HG03558 (cell line): ENCODE results near the gene ONECUT3.
"Not testable (repeated sequence)": the region's sequence is repeated elsewhere in the genome, so short reads cannot be mapped to it uniquely, and the experiment has no call there.

Experiments
- ATAC-seq: cut with Tn5 transposase; IDR thresholded peaks from one replicate; pipeline ENCODE4 v1.9.1; 2021; ENCODE audit warnings: moderate number of reproducible peaks; ENCODE audit not compliant: unreplicated experiment; ENCODE audit errors: extremely low read depth

The ONECUT3 gene

DNA sequence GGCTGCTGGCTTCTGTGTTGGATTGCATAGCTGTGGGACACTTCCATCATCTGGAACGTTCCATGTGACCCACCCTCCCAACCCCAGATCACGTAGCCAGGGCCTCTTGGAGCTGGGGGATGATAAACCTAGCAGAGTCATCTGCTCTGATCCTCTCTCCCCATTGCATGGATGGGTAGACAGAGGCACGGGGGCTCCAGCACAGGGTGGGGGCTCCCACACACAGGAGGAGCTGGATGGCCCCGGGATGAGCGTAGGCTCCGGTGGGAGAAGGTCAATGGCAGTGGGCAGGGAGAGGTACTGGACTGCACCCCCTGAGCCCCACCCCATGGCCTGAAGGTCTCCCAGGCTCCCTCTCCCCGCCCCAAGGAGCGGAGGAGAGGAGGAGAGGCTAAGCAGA is 33.4 kb downstream of the ONECUT3 start:
- no peak for ATAC-seq

DNA sequence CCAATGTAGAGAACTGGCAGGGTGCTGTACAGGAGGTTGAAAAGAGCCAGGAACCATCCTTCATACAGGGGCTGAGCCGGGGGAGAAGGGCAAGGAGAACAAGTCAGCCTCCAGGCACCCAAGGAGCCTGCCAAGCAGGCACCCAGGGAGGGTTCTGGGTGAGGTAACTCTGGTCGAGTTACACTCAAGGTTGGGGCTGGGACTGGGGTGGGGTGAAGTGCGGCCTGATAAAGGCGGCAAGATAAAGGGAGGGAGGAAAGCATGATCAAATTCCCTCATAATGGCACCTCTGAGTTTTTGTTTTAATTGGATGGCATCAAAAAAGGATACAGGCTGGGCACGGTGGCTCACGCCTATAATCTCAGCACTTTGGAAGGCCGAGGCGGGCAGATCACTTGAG is 33.8 kb downstream of the ONECUT3 start:
- no peak for ATAC-seq

DNA sequence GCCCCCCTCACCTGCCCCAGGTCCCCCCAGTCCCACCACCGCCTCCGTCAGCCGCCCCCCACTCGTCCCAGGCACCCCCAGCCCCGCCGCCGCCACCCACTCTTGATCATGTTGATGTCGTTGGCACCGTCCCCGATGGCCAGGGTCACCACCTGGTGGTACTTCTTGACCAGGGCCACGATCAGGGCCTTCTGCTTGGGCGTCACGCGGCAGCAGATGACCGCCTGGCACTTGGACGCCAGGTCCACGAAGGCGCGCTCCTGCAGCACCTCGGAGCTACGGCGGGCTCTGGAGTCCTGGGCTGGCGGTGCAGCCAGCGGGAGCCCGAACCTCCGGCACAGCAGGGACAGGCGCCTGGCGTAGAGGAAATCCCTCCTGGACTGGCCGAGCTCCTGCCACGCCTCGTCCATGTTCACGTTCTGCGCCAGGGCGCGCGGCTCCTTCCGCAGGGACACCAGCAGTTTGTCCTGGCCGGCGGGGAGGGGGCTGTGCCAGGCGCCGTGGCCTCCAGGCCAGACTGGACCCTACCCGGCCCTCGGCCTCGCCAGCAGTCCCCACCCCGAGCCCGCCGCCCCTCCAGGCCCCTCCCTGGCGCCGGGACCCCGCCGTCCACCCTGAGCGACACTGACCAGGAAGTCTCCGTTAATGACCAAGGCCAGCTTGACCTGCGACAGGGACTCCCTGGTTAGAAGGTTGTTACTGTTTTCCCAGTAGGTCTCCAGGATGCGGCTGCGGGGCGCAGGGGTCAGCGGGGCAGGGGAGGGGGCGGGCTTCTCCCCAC is 36.1 kb downstream of the ONECUT3 start:
- ATAC-seq = no peak

DNA sequence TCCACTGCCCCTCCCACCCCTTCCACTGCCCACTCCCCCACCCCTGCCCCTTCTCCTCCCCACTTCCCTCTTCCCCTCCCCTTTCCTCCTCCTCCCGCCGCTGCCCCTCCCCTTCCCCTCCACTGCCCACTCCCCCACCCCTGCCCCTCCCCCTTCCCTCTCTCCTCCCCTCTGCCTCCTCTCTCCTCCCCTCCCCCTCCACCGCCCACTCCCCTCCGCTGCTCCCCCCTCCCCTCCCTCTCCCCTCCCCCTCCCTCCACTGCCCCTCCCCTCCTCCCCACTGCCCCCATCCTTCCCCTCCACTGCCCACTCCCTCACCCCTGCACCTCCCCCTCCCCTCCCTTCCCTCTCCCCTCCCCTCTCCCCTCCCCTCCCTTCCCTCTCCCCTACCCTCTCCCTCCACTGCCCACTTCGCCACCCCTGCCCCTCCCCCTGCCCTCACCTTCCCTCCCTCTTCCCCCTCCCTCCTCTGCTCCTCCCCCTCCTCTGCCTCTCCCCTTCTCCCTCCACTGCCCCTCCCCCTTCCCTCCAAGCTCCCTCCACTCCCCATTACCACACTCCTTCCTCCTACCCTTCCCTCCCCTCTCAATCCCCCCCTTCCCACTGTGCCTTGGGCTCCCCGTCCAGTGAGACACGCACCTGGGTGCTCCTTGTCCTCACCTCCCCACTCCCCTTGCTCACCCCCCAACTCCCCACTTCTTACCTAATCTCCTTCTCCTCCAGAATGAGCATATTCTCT is 36.9 kb downstream of the ONECUT3 start:
- ATAC-seq = no peak

DNA sequence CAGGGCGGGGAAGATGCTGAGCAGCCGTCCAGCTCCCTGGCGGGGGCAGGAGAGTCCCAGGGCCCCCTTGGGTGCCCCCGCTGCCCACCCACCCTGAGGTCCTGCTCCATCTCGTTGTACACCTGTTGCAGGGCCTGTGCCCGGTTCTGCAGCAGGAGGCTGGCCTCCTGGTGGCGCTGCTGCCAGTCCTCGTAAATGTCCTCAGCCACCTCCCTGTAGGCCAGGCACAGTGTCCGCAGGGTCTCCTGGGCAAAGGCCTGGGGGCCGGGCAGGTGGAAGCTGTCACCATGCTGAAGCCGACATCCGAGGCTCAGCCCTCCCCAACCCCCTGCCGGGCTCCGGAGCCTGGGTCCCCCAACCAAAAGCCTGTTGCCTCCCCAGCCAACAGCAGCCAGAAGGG is 38.6 kb downstream of the ONECUT3 start:
- ATAC-seq = no peak

DNA sequence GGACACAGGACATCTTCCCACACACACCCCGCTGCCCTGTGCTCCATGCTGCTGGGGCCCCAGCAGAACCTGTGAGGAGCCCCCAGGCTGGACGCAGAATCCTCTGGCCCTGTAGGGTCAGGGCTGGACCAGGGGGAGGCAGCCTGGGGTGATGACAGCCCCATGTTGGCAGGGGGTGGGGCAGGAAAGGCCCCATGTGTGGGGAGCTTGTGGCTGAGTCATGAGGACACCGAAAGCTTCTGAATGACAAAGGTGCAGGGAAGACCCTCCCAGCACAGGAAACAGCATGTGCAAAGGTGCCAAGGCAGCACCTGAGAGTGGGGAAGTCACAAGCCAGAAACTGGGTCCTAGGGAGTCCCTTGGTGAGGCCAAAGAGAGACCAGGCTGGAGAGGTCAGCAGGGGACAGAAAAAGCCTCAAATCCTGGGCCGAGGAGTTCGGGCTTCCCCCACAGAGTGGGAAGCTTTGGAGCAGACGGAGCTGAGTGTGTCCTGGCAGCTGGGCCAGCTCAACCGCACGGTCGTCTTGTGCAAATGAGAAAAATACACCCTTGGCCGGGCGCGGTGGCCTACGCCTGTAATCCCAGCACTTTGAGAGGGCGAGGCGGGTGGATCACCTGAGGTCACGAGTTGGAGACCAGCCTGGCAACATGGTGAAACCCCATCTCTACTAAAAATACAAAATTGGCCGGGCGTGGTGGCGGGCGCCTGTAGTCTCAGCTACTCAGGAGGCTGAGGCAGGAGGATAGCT is 41.3 kb downstream of the ONECUT3 start:
- no peak for ATAC-seq

DNA sequence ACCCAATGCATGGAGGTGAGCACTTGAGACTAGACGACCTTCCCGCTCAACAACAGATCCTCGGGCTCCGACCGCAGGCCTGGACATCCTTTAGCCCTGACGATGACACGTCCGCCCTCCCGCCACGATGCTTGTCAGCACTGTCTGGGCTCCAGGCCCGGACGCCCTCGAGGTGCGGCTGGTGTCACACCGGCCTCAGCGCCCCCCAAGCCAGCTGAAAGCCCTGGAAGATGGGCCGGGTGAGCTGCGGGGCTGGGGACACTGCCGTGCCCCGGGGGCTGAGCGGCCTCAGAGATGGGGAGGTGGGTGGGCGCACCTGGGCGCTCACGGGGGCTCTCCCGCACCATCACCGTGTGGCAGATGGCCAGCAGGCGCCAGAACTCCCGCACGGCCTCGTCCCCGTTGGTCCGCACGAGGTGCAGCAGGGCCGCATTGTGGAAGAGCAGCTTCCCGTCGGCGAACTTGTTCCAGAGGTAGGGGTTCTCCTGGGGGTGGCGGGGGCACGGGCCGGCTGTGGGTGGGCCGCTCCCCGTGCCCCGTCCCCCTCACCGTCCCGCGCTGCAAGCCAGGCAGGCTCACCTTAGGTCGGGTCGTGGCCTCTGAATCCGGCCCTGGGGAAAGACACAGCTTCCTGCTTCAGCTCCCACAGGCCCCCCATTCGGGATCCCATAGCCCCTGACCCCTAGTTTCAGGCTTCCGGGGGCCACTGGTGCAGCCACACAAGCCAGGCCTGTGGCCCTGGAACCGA is 43.3 kb downstream of the ONECUT3 start:
- no peak for ATAC-seq

DNA sequence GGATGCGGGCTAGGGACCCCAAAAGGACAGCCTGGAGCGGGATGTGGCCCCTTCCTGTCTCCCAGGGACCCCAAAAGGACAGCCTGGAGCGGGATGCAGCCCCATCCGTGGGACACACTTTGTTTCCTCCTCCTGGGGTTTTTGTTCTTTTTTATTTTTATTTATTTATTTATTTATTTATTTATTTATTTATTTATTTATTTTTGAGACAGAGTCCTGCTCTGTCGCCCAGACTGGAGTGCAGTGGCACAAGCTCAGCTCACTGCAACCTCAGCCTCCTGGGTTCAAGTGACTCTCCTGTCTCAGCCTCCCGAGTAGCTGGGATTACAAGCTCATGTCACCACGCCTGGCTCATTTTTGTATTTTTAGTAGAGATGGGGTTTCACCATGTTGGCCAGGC is 44.0 kb downstream of the ONECUT3 start:
- ATAC-seq = not testable (repeated sequence)

DNA sequence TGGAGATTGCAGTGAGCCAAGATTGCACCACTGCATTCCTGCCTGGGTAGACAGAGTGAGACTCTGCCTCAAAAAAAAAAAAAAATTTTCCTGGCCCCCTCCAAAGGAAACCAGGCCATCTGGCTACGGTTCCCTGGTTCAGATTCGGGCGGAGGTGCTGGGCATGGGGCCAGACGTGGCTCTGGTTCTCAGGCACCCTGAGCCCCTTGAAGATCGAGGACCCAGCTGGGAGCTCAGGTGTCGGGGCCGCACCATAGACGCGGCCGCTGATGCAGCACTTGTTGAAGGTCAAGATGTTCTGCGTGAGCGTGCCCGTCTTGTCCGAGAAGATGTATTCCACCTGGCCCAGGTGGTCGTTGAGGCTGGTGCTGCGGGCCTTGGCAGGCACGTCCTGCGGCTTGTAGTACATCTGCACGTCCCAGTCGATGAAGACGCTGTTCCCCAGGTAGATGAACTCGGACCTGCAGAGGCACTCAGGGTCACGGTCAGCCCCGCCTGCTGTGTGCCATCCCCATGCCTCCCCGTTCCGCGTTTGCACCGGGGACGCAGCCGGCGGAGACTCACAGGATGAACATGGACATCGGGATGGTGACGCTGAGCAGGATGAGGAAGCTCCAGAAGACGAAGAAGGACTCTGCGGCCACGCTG is 46.5 kb downstream of the ONECUT3 start:
- no peak for ATAC-seq

DNA sequence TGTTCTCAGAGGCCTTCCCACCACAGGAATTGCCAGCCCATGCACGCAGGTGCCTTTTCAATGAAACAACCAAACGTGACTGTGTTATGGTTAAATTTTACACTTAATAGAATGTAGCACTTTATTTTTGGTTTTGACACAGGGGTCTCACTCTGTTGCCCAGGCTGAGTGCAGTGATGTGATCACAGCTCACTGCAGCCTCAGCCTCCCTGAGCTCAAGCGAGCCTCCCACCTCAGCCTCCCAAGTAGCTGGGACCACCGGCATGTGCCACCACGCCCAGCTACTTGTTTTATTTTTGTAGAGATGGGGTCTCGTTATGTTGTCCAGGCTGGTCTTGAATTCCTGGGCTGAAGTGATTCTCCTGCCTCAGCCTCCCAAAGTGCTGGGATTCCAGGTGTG is 51.6 kb downstream of the ONECUT3 start:
- ATAC-seq = no peak

DNA sequence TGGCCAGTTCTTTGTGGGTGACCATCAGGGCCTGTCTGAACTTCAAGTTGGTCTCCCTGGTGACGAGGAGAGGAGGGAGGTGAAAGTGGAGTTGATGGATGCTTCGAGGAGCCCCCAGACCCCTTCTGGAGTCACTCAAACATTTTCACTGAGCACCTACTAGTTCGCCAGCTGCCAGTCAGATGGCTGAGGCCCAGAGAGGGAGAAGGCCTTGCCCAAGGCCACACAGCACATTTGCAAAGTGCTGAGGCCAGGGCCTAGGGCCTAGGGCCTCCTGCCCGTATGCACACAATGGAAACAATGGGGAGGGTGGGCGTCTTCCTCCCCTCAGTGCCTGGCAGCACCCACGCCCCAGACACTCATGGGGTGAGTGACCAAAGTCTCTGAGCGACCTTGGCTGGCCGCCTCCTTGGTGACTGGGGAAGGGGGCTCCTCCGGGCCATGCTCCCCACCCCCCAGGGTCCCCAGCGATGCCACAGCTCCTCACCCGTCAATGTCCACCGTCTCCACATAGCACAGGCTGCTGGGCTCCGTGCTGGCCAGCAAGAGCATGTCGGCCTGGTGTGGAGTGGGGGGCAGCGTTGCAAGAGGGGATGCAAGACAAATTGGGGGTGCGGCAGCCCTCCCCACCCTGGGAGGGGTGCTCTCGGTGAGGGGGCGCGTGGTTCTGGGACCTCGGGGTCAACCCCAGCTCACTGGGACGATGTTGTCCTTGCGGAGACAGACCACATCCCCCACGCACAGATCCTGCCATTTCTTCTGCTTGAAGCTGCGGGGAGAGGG is 52.3 kb downstream of the ONECUT3 start:
- ATAC-seq = no peak

DNA sequence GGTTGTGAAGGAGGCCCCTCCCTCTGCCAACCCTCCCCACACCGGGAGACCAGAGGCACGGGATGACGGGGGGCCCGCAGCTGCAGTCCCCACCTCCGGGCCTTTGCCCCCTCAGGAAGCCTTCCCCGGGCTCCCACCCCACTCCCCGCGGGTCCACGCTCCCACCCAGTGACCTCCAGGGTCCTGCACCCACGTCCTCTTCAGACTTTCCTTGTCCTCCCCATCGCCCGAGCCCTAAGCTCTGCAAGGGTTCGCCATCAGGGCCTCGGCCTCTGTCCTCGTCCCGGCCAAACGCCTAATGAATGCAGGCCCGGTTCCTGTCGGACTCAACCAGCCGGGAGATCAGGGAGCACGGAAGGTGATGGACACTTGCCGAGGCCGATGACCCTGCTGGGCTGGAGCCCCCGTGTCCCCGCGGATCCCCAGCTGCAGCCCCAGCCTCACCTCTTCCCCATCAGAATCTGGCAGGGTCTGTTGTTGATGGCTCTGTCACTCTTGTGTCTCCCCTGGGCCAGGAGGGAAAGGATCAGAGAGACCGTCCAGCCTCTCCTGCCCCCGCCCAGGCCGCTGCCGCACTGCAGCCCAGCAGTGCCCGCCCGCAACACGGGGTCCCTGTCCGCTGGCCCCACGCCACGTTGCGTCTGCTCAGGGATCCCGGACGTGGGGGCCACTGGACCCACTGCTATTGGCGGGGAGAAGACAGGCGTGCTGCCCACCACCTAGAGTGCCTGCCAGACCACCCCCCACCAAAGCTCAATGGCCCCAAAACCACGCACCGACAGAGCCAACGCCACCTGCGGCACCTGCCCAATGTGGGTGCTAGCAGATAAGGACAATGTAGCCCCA is 53.1 kb downstream of the ONECUT3 start:
- ATAC-seq = no peak

DNA sequence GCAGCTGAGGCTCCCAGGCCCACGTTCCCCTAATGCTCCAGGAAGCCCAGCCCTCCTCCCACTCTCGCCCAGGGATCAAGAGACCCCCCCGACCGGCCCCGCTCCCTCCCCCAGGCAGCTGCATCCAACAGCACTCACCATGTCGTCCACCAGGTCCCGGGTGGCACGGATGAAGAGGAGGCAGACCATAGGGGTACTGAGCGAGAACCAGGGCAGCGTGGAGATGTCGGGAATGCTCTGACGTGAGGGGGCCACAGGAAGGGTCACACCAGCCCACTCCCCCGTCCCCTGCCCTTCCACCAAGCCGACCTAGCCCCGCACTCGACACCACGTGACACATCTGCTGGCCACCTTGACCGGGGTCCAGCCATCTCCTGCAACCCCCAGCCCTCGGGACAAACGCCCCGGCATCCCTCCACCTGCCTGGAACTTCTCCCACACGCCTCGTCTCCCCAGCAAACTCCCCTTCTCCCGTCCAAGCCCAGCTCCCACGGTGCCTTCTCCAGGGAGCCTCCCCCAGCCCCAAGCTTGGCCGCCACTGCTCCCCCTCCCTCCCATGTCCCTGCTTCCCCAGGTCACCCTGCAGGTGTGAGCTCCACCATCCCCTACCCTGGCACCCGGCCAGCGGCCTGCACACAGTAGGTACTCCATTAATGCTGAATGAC is 53.9 kb downstream of the ONECUT3 start:
- ATAC-seq = no peak

DNA sequence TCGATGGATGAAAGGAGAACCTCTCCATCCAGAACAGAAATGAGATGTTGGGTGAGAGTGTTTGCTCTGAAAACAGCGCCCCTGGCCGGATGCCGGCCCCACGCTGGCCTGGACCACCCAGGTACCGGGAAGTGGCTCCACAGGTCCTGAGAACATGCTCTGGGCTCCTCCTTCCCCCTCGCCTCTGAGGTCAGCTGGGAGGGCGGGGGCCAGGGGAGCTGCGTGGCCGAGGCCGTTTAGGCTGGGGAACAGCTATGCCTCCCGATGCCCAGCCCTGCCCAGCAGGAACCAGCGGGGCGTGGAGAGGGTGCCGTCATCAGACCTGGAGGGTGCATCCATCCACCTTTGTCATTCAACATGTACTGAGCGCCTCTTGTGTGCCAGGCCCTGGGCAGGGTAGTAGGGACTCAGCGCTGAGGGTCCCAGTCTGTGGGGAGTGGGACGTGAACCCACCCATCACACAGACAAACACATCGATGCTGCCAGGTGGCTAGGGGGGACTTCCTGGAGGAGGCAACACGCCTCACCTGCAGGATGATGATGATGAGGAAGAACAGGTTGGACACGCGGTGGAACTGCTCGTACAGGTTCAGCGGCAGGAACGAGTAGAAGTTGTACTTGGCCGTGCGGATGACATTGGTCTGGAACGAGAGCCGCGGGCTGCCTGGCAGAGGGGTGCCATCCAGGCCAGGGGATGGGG is 54.5 kb downstream of the ONECUT3 start:
- ATAC-seq = no peak

DNA sequence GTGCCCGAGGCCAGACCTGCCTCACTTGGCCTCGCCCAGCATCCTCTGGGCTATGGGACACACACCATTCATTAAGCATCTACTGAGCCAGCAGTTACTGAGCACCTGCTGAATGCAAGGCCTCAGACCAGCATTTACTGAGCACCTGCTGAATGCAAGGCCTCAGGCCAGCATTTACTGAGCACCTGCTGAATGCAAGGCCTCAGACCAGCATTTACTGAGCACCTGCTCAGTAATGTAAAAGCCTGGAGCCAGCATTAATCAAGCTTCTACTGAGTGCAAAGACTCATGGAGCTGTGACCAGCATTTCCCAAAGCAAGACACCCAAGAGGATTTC is 55.1 kb downstream of the ONECUT3 start:
- ATAC-seq = no peak

DNA sequence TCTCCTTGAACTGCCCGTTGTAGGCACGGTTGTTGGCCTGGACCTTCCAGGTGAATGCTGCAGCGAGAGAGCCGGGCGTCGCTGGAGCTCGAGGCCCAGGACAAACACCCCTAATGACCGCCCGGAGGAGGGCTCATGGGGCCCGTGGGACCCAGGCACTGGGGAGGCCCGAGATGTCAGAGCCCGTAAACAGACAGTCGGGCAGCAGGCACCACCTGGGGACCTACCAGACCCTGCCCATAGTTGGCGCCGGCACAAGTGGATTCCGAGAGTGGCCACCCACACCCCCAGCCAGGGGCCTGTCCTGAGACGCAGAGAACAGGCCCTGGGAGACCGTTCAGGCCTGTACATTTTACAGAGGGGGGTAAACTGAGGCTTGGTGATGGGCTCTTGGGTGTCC is 56.4 kb downstream of the ONECUT3 start:
- no peak for ATAC-seq

DNA sequence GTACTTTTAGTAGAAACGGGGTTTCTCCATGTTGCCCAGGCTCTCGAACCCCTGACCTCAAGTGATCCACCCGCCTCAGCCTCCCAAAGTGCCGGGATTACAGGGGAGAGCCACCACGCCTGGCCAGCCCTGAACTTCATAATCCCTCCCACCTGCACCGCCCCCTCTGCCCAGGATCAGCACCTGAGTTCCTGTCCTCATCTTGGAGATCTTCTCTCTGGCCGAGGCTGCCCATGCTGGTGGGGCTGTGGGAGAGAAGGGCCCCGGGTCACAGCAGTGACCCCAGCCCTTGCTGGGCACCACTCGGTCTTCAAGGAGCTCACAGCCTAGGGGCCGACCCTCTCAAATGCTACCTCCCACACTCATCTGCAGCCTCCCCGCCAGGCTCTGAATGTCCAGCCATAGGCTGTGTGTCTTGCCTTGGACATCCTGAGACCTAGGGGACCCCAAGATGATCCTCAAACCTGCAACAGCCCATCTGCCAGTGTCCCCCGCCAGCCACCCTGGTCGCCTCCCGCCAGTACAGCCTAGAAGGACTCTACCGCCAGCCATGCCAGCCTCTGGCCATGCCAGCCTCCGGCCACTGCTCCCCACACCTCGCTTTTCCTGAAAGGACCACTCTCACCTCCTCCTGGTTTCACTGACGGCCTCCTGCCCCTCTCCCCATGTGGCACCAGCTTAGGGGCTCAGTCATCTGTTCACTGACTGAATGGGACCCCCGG is 57.3 kb downstream of the ONECUT3 start:
- no peak for ATAC-seq
